ENCODE results near the gene SH2B2. TPM values are rescaled to one million over a fixed set of nuclear protein-coding genes. Genes with fewer than 3 reads are reported as not detected.

SH2B2 gene
- total RNA-seq, 1 experiment from 2014 or later, result 12.1 TPM

DNA sequence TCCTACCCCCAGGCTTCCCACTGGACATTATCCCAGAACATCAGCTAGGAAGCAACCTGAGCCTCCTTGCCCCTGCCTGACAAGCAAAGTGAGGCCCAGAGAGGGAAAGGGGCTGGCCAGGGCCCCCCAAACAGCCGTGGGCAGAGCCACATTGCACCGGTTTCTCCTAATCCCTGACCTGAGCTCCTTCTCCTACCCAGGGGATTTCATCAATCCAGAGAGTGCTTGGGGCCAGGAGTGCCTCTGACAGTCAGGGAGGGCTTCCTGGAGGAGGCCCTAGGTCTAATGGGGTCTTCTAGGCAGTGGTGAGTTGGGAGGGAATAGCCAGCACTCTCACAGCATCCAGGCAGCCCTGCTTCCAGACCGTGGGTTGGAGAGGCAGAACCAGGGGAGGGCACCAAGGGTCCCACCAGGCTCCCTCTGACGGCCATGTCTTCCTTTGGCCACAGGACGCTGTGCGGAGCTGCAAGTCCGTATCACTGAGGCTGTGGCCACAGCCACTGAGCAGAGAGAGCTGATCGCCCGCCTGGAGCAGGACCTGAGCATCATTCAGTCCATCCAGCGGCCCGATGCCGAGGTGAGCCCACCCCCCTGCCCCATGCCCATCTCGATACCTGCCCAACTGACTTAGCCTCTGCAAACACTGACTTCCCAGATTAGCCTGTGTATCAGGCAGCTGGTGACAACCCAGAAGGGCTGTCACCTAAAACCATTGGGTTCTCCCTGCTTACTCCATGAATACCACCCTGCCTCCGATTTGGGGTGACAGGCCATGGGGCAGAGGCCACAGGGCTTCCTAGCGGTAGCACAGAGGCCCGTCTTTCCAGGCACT, 13.5 kb upstream of the SH2B2 start:
- ChIA-PET POLR2A (ENCODE audit: unreplicated experiment) (interaction anchor here (0.5 to 1.0 kb wide), 3 partner anchors 90 to 664 kb away, joined by 3 to 8 read pairs (median 4); no protein-coding TSS in a partner anchor), CTCF (interaction anchor here (0.6 to 1.2 kb wide), 5 partner anchors 180 to 928 kb away, joined by 3 to 12 read pairs (median 4); no protein-coding TSS in a partner anchor)

DNA sequence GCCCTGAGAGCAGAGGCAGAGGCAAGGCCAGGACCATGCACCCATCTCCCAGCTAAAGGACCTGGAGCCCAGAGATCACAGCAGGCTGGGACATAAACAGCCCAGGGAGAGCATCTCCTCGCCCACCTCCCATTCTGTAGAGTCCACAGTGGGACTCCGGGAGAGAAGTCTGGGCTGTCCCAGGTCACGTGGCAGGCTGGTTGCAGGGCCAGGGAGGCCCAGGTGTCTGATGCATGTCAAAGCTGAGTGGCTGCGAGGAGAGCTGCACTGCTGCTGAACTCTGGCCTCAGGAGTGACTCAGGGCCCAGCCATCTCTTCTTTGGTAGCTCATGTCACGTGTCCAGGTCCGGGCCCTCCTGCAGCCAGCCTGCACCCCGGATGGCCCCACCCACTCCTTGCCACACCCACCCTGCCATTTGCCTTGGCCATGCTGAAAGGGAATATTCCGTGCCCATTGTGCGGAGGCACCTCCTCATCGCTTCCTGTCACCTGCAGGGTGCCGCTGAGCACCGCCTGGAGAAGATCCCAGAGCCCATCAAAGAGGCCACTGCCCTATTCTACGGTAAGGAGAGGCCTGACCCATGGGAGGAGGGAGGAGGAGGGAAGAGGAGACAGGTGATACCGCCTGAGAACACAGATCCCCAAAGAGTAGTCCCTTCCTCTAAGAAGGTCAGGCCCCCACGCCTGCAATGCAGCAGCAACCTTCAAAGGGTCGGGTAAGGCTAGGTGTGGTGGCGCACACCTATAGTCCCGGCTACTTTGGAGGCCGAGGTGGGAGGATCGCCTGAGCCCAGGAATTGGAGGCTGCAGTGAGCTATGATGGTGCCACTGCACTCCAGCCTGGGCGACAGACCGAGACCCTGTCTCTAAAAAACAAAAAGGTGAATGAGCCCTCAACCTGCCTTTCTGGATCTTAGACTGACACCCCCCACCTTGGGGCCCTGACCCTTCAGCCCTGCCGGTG, 12.6 kb upstream of the SH2B2 start:
- intact Hi-C loops (cut with micrococcal nuclease; ENCODE audit: unreplicated experiment), result loop anchor here (2.0 to 10.0 kb wide), 4 partner anchors 191 to 912 kb away; partner anchors contain the start of genes ALKBH4, COL26A1 and LRWD1
- H3K4me2 ChIP-seq, result peak overlapping the region; percentile 44; the same call in 1 of the 2 replicates
- H2AFZ ChIP-seq, result no peak overlapping the region
- H3K27ac ChIP-seq, result no peak overlapping the region
- no peaks in the 10 kb centered on the region for H3K4me1 ChIP-seq (replicated peaks; ENCODE audit: insufficient read depth)
- H3K4me3 ChIP-seq, result no peak overlapping the region
- POLR2A ChIA-PET (ENCODE audit: unreplicated experiment), result interaction anchor here (0.5 to 1.0 kb wide), 6 partner anchors 68 to 665 kb away, joined by 3 to 8 read pairs (median 4); no protein-coding TSS in a partner anchor
- H3K79me2 ChIP-seq (ENCODE audit: low read depth), result no peaks in the 10 kb centered on the region
- BruUV-seq (replicated peaks), result TSS peak; percentile 72
- no peaks in the 10 kb centered on the region for H3K36me3 ChIP-seq (ENCODE audit: low read depth)
- DNase-seq, result peak; percentile 79 to 96
- no peak for TF ChIP-seq EZH2 (IDR thresholded peaks at IDR 0.05; ENCODE audit: low read depth)
- TF ChIP-seq, protein P1, sequence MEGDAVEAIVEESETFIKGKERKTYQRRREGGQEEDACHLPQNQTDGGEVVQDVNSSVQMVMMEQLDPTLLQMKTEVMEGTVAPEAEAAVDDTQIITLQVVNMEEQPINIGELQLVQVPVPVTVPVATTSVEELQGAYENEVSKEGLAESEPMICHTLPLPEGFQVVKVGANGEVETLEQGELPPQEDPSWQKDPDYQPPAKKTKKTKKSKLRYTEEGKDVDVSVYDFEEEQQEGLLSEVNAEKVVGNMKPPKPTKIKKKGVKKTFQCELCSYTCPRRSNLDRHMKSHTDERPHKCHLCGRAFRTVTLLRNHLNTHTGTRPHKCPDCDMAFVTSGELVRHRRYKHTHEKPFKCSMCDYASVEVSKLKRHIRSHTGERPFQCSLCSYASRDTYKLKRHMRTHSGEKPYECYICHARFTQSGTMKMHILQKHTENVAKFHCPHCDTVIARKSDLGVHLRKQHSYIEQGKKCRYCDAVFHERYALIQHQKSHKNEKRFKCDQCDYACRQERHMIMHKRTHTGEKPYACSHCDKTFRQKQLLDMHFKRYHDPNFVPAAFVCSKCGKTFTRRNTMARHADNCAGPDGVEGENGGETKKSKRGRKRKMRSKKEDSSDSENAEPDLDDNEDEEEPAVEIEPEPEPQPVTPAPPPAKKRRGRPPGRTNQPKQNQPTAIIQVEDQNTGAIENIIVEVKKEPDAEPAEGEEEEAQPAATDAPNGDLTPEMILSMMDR (conservative IDR thresholded peaks at IDR 0.05), result no peak
- H3K9me2 ChIP-seq (ENCODE audit: insufficient read depth), result no peaks in the 10 kb centered on the region
- no peaks in the 10 kb centered on the region for H3F3A ChIP-seq (ENCODE audit: insufficient read depth, low read depth)
- H4K20me1 ChIP-seq (ENCODE audit: insufficient read depth), result no peaks in the 10 kb centered on the region
- H3K9me3 ChIP-seq (ENCODE audit: insufficient read depth, low read depth), result no peaks in the 10 kb centered on the region
- no peaks in the 10 kb centered on the region for H3K27me3 ChIP-seq (ENCODE audit: insufficient read depth, low read depth)
- CTCF ChIA-PET, result interaction anchor here (0.5 to 1.2 kb wide), 5 partner anchors 181 to 1015 kb away, joined by 3 to 12 read pairs (median 4); no protein-coding TSS in a partner anchor

More for the DNA sequence above, 13.5 kb upstream of the SH2B2 start:
- no peaks in the 10 kb centered on the region for H3F3A ChIP-seq (ENCODE audit: insufficient read depth, low read depth)
- no peak for DNase-seq
- no peaks in the 10 kb centered on the region for H3K27me3 ChIP-seq (ENCODE audit: insufficient read depth, low read depth)
- no peak overlapping the region for H3K27ac ChIP-seq
- no peaks in the 10 kb centered on the region for H3K9me3 ChIP-seq (ENCODE audit: insufficient read depth, low read depth)
- H3K4me3 ChIP-seq, result no peak overlapping the region
- H3K36me3 ChIP-seq (ENCODE audit: low read depth), result no peaks in the 10 kb centered on the region
- no peak overlapping the region for H2AFZ ChIP-seq
- no peaks in the 10 kb centered on the region for H3K79me2 ChIP-seq (ENCODE audit: low read depth)
- H4K20me1 ChIP-seq (ENCODE audit: insufficient read depth), result no peaks in the 10 kb centered on the region
- H3K4me2 ChIP-seq, result peak overlapping the region; percentile 44; the same call in 1 of the 2 replicates
- intact Hi-C loops (cut with micrococcal nuclease; ENCODE audit: unreplicated experiment), result loop anchor here (1.0 to 10.0 kb wide), 6 partner anchors 192 to 911 kb away; partner anchors contain the start of genes ALKBH4, COL26A1 and LRWD1
- no peaks in the 10 kb centered on the region for H3K9me2 ChIP-seq (ENCODE audit: insufficient read depth)
- TF ChIP-seq EZH2 (IDR thresholded peaks at IDR 0.05; ENCODE audit: low read depth), result no peak
- TF ChIP-seq, protein P1 (conservative IDR thresholded peaks at IDR 0.05), result no peak
- H3K4me1 ChIP-seq (replicated peaks; ENCODE audit: insufficient read depth), result no peaks in the 10 kb centered on the region
- BruUV-seq (replicated peaks), result no TSS peak

Measured in PC-9 (cell line).